ENCODE data around the gene CCSER1. TPM values are rescaled to one million over a fixed set of nuclear protein-coding genes. Genes with fewer than 3 reads are reported as not detected.

CCSER1 gene
- total RNA-seq, 1 donor from 2014 or later, result 18.1 TPM

DNA sequence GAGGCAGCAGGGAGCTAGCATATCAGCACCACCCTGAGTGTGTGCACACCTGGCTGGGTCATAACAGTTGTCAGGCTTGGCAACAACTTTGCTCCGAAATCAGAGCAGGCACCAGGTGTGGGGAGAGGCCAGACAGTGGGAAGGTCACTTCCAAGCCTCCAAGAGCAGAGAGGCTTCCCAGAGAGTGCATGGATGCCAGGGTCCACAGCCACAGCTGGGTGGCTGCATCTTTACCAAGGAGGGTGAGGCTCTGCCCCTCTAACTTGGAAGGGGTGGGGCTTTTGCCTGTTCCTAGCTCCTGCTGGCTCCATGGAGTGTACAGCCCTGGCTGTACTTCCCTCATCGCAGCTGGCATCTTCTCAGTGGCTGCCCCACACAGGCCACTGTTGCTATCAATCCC is 322.4 kb downstream of the CCSER1 start:
- no peak overlapping the region for H3K4me3 Mint-ChIP-seq
- peaks cover 10% of the 10 kb centered on the region for H3K9me3 Mint-ChIP-seq
- TF ChIP-seq, protein P1, sequence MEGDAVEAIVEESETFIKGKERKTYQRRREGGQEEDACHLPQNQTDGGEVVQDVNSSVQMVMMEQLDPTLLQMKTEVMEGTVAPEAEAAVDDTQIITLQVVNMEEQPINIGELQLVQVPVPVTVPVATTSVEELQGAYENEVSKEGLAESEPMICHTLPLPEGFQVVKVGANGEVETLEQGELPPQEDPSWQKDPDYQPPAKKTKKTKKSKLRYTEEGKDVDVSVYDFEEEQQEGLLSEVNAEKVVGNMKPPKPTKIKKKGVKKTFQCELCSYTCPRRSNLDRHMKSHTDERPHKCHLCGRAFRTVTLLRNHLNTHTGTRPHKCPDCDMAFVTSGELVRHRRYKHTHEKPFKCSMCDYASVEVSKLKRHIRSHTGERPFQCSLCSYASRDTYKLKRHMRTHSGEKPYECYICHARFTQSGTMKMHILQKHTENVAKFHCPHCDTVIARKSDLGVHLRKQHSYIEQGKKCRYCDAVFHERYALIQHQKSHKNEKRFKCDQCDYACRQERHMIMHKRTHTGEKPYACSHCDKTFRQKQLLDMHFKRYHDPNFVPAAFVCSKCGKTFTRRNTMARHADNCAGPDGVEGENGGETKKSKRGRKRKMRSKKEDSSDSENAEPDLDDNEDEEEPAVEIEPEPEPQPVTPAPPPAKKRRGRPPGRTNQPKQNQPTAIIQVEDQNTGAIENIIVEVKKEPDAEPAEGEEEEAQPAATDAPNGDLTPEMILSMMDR (conservative IDR thresholded peaks at IDR 0.05), result no peak
- H3K36me3 Mint-ChIP-seq, result no peaks in the 10 kb centered on the region
- no peak overlapping the region for H3K27ac Mint-ChIP-seq
- no peaks in the 10 kb centered on the region for H3K27me3 Mint-ChIP-seq
- DNase-seq (ENCODE audit: extremely low spot score, unreplicated experiment), result no peak
- no peaks in the 10 kb centered on the region for H3K4me1 Mint-ChIP-seq (ENCODE audit: unreplicated experiment)

- H3K9me3 Mint-ChIP-seq, result peaks cover 4% of the 10 kb centered on the region
- H3K27ac Mint-ChIP-seq, result no peak overlapping the region
- H3K4me1 Mint-ChIP-seq (ENCODE audit: unreplicated experiment), result no peaks in the 10 kb centered on the region
- no peak overlapping the region for H3K4me3 Mint-ChIP-seq
- H3K36me3 Mint-ChIP-seq, result no peaks in the 10 kb centered on the region
- TF ChIP-seq, protein P1 (conservative IDR thresholded peaks at IDR 0.05), result no peak
- no peaks in the 10 kb centered on the region for H3K27me3 Mint-ChIP-seq
- DNase-seq (ENCODE audit: extremely low spot score, unreplicated experiment), result no peak
These were observed 329.7 kb downstream of the CCSER1 start for GRCh38 chr4:90456891-90457290.

DNA sequence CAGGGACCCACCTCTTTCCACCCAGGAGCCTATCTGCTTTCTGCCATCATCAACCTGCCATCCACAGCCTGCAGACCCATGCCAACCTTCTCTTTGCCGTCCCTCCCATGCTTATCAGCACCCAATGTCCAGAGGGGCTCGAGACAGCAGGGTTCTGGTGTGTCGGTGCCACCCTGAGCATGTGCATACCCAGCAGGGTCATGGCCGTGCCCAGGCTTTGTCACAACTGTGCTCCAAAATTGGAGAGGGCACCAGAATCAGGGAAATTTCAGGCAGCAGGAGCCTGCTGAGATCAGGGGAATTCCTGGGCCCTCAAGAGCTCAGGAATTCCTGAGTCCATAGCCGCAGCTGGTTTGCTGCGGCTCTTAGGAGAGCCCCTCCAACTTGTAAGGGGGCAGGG is 330.6 kb downstream of the CCSER1 start:
- TF ChIP-seq, protein P1 (conservative IDR thresholded peaks at IDR 0.05), result no peak
- no peaks in the 10 kb centered on the region for H3K4me1 Mint-ChIP-seq (ENCODE audit: unreplicated experiment)
- peaks cover 4% of the 10 kb centered on the region for H3K9me3 Mint-ChIP-seq
- no peaks in the 10 kb centered on the region for H3K36me3 Mint-ChIP-seq
- H3K4me3 Mint-ChIP-seq, result no peak overlapping the region
- no peaks in the 10 kb centered on the region for H3K27me3 Mint-ChIP-seq
- no peak overlapping the region for H3K27ac Mint-ChIP-seq
- no peak for DNase-seq (ENCODE audit: extremely low spot score, unreplicated experiment)

DNA sequence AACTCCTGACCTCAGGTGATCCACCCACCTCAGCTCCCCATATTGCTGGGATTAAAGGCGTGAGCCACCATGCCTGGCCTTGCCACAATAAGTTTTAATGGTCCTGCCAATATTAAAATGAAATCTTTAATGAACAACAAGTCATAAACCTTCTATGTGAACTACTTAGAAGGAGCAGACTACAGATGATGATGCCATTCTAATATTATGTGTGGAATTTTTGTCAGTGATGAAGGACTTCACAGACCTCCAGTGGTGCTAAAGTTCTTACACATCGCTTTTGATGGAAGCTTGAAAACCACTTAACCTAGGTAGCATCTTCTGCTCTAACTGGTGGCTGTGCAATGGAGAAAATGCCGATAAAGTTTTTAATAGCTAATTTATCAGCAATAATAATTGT is 331.4 kb downstream of the CCSER1 start:
- Mint-ChIP-seq H3K4me3 (no peak overlapping the region), H3K36me3 (no peaks in the 10 kb centered on the region), H3K27me3 (no peaks in the 10 kb centered on the region), H3K27ac (no peak overlapping the region), H3K9me3 (peaks cover 4% of the 10 kb centered on the region), H3K4me1 (ENCODE audit: unreplicated experiment) (no peaks in the 10 kb centered on the region)
- DNase-seq (ENCODE audit: extremely low spot score, unreplicated experiment), result no peak
- TF ChIP-seq, protein P1 (conservative IDR thresholded peaks at IDR 0.05), result no peak

GRCh38 chr4:90474484-90474883 is 347.3 kb downstream of the CCSER1 start:
- TF ChIP-seq, protein P1 (conservative IDR thresholded peaks at IDR 0.05), result no peak
- Mint-ChIP-seq H3K4me3 (no peak overlapping the region), H3K36me3 (no peaks in the 10 kb centered on the region), H3K27me3 (no peaks in the 10 kb centered on the region), H3K4me1 (ENCODE audit: unreplicated experiment) (peaks cover 6% of the 10 kb centered on the region), H3K27ac (no peak overlapping the region), H3K9me3 (no peaks in the 10 kb centered on the region)
- DNase-seq (ENCODE audit: extremely low spot score, unreplicated experiment), result no peak

DNA sequence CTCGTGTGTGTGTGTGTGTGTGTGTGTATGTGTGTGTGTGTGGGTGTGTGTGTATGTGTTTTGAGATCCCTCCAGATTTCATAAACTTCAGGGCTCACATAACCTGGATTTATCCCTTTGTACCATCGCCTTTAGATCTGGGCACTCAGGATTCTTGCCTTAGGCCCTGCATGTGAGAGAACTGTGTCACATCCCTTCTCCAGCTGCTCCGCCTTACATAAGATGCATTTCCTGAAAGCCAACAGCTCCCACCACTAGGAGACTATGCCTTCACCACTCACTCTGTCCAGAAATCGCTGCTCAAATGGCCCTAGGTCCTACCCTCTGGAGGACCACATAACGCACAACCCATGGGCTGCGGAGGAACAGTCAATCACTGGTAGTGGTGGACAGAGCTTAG is 348.8 kb downstream of the CCSER1 start:
- Mint-ChIP-seq H3K9me3 (no peaks in the 10 kb centered on the region), H3K27me3 (no peaks in the 10 kb centered on the region), H3K4me1 (ENCODE audit: unreplicated experiment) (peaks cover 6% of the 10 kb centered on the region), H3K4me3 (no peak overlapping the region), H3K27ac (no peak overlapping the region), H3K36me3 (no peaks in the 10 kb centered on the region)
- TF ChIP-seq, protein P1 (conservative IDR thresholded peaks at IDR 0.05), result no peak
- DNase-seq (ENCODE audit: extremely low spot score, unreplicated experiment), result no peak
